ENCODE data around the gene BFSP1.

- TF ChIP-seq CTCF (IDR thresholded peaks at IDR 0.05; ENCODE audit: insufficient read depth, low read length): no peak
- TF ChIP-seq POLR2AphosphoS5 (IDR thresholded peaks at IDR 0.05; ENCODE audit: low read depth): no peak
- no peak for TF ChIP-seq REST (IDR thresholded peaks at IDR 0.05; ENCODE audit: insufficient replicate concordance, low read depth)
- TF ChIP-seq GABPA (IDR thresholded peaks at IDR 0.05; ENCODE audit: low read depth): no peak
These were observed 48.6 kb downstream of the BFSP1 start for GRCh38 chr20:17482536-17482935.

All from HL-60 (cell line).